HG03175 (cell line): ENCODE results near the gene PNPLA2.

ENCODE experiments used
- ATAC-seq: cut with Tn5 transposase; IDR thresholded peaks from one replicate; pipeline ENCODE4 v1.9.1; 2021; ENCODE audit warnings: mild to moderate bottlenecking, moderate library complexity; ENCODE audit not compliant: unreplicated experiment

PNPLA2 gene

GRCh38 chr11:869399-870126 is 50.8 kb downstream of the PNPLA2 start:
- no peak for ATAC-seq

- ATAC-seq = no peak
These were observed 51.4 kb downstream of the PNPLA2 start for GRCh38 chr11:870127-870413.

- ATAC-seq = no peak
These were observed 51.7 kb downstream of the PNPLA2 start for GRCh38 chr11:870418-870817.

- no peak for ATAC-seq
These were observed 52.8 kb downstream of the PNPLA2 start for GRCh38 chr11:871472-871871.

GRCh38 chr11:872799-873198 is 54.1 kb downstream of the PNPLA2 start:
- no peak for ATAC-seq

GRCh38 chr11:873706-874105 is 55.0 kb downstream of the PNPLA2 start:
- ATAC-seq = no peak
